ENCODE data around the gene CEP19. TPM values are rescaled to one million over a fixed set of nuclear protein-coding genes. Genes with fewer than 3 reads are reported as not detected.

CEP19 gene
- total RNA-seq, 1 donor from 2014 or later: 1.5 TPM

GRCh38 chr3:196661400-196661799 is 50.6 kb downstream of the CEP19 start:
- TF ChIP-seq CTCF (IDR thresholded peaks at IDR 0.05; ENCODE audit: borderline replicate concordance): no peak
- no peaks in the 10 kb centered on the region for H3K9me3 ChIP-seq (replicated peaks)
- no peaks in the 10 kb centered on the region for H3K27me3 ChIP-seq (ENCODE audit: low read depth)
- intact Hi-C loops (cut with micrococcal nuclease): no loop called here
- H3K4me3 ChIP-seq: no peak overlapping the region
- no peak overlapping the region for H3K27ac ChIP-seq (replicated peaks)
- DNase-seq: no peak
- peaks cover 9% of the 10 kb centered on the region for H3K36me3 ChIP-seq
- H3K4me1 ChIP-seq: no peaks in the 10 kb centered on the region

- no peak for TF ChIP-seq CTCF (IDR thresholded peaks at IDR 0.05; ENCODE audit: borderline replicate concordance)
- no peak overlapping the region for H3K27ac ChIP-seq (replicated peaks)
- no peak overlapping the region for H3K4me3 ChIP-seq
- H3K27me3 ChIP-seq (ENCODE audit: low read depth): no peaks in the 10 kb centered on the region
- no peak for DNase-seq
- intact Hi-C loops (cut with micrococcal nuclease): no loop called here
- H3K4me1 ChIP-seq: no peaks in the 10 kb centered on the region
- H3K9me3 ChIP-seq (replicated peaks): no peaks in the 10 kb centered on the region
- peaks cover 9% of the 10 kb centered on the region for H3K36me3 ChIP-seq
Measured at GRCh38 chr3:196660381-196661166, 51.5 kb downstream of the CEP19 start.

- Histone ChIP-seq H3K4me3 (no peak overlapping the region), H3K27me3 (ENCODE audit: low read depth) (no peaks in the 10 kb centered on the region), H3K27ac (replicated peaks) (no peak overlapping the region), H3K36me3 (peaks cover 9% of the 10 kb centered on the region), H3K4me1 (no peaks in the 10 kb centered on the region), H3K9me3 (replicated peaks) (no peaks in the 10 kb centered on the region)
- no peak for TF ChIP-seq CTCF (IDR thresholded peaks at IDR 0.05; ENCODE audit: borderline replicate concordance)
- DNase-seq: no peak
- intact Hi-C loops (cut with micrococcal nuclease): no loop called here
Measured at GRCh38 chr3:196659901-196660351, 52.1 kb downstream of the CEP19 start.

Other genes starting within 250 kb of the CEP19 start
- 18.9 TPM for gene RNF168, start 208.5 kb downstream of the CEP19 start, total RNA-seq
- 73.0 TPM for gene SMCO1, start 196.9 kb downstream of the CEP19 start, total RNA-seq
- 10.0 TPM for gene WDR53, start 143.7 kb downstream of the CEP19 start, total RNA-seq
- gene FBXO45, start 143.6 kb downstream of the CEP19 start, total RNA-seq: 7.3 TPM
- 2.4 TPM for gene NRROS, start 72.6 kb downstream of the CEP19 start, total RNA-seq
- gene PIGX, start 127 bp upstream of the CEP19 start, total RNA-seq: 15.6 TPM
- gene PAK2, start 27.6 kb upstream of the CEP19 start, total RNA-seq: 45.7 TPM
- 16.7 TPM for gene SENP5, start 155.7 kb upstream of the CEP19 start, total RNA-seq
- 36.9 TPM for gene NCBP2, start 230.3 kb upstream of the CEP19 start, total RNA-seq

All from left ventricle myocardium inferior (tissue), 1 donor.